A549 (cell line): ENCODE measurements around the gene DTHD1. TPM values are rescaled to one million over a fixed set of nuclear protein-coding genes. Genes with fewer than 3 reads are reported as not detected.
A peak's percentile ranks its signal among the peaks of the same experiment; 100 is the strongest.

ENCODE experiments used
- ATAC-seq, 2 experiments: fragments of 200-7000 bp in 1 of 2; fragments of >200 bp in 1 of 2; cut with Nextera tagmentation in 1 of 2; cut with Tn5 transposase in 1 of 2; 3 replicates each; pipeline versions ENCODE4 v1.8.0 to v1.9.1; 2018 to 2020; ENCODE audit warnings: mild to moderate bottlenecking in 1 of 2, moderate library complexity in 1 of 2
- CTCF ChIA-PET: fragments of 300-600 bp; sonication (Branson Sonifier 250); formaldehyde crosslinking; extraction: SDS; loops from one replicate; lab custom pipeline; 2021; ENCODE audit warnings: antibody characterized with exemption, inconsistent platforms; lab: Yijun Ruan, JAX
- POLR2A ChIA-PET: fragments of 350-600 bp; formaldehyde crosslinking; extraction: SDS; loops from one replicate; lab custom pipeline; 2021; ENCODE audit warnings: antibody characterized with exemption, inconsistent platforms; lab: Yijun Ruan, JAX
- DNase-seq, 2 experiments: peaks; one replicate each; pipeline versions ENCODE4 v3.0.0 to v3.0.0-alpha.2; 2011 to 2016; ENCODE audit warnings: low read depth in 1 of 2, low spot score in 1 of 2
- FAIRE-seq: peaks from 2 replicates; lab custom pipeline; 2011; peaks lifted over from hg19 to GRCh38; lab: Jason Lieb, UNC
- H3K27ac ChIP-seq, 2 experiments: fragments of >200 bp; sonication (Bioruptor Twin); formaldehyde crosslinking; 3 replicates each; pipeline ENCODE4 v1.5.1; 2016 to 2017
- H3K4me1 ChIP-seq: fragments of >200 bp; sonication (Bioruptor Twin); formaldehyde crosslinking; 3 replicates; pipeline ENCODE4 v1.6.1; 2016
- H3K4me2 ChIP-seq: fragments of >200 bp; sonication (Bioruptor Twin); formaldehyde crosslinking; 3 replicates; pipeline ENCODE4 v1.6.1; 2016
- H3K4me3 ChIP-seq: fragments of >200 bp; sonication (Bioruptor Twin); formaldehyde crosslinking; 3 replicates; pipeline ENCODE4 v1.5.1; 2016
- H3K9me3 ChIP-seq: fragments of >200 bp; sonication (Bioruptor Twin); formaldehyde crosslinking; 3 replicates; pipeline ENCODE4 v1.6.1; 2016
- ATOH8 ChIP-seq: fragments of 250-450 bp; sonication (Bioruptor Pico); IDR thresholded peaks from 2 replicates; pipeline ENCODE4 v1.5.0; 2020; ENCODE audit warnings: low read depth, mild to moderate bottlenecking, moderate library complexity
- CEBPB ChIP-seq, 2 experiments: fragments of >200 bp in 1 of 2; sonication (Bioruptor Twin) in 1 of 2; formaldehyde crosslinking in 1 of 2; IDR thresholded peaks; 2 replicates each; pipeline ENCODE4 v1.6.1; 2012 to 2016
- CHD2 ChIP-seq: fragments of 150-350 bp; IDR thresholded peaks from 2 replicates; pipeline ENCODE4 v1.6.1; 2014; ENCODE audit warnings: low read length; ENCODE audit not compliant: partially characterized antibody
- E2F6 ChIP-seq: IDR thresholded peaks from 2 replicates; pipeline ENCODE4 v1.6.1; 2012; ENCODE audit warnings: low read depth, borderline replicate concordance
- EHF ChIP-seq: fragments of 250-450 bp; sonication (Bioruptor Pico); IDR thresholded peaks from 2 replicates; pipeline ENCODE4 v1.5.0; 2020; ENCODE audit warnings: mild to moderate bottlenecking
- ELK1 ChIP-seq: fragments of 150-350 bp; IDR thresholded peaks from 2 replicates; pipeline ENCODE4 v1.6.1; 2014; ENCODE audit warnings: low read depth, mild to moderate bottlenecking, low read length
- GATA3 ChIP-seq: IDR thresholded peaks from 2 replicates; pipeline ENCODE4 v1.6.1; 2012; ENCODE audit warnings: borderline replicate concordance
- HEYL ChIP-seq: fragments of 250-450 bp; sonication (Bioruptor Pico); IDR thresholded peaks from 2 replicates; pipeline ENCODE4 v1.8.0; 2021; ENCODE audit warnings: mild to moderate bottlenecking, moderate library complexity
- KDM1A ChIP-seq: fragments of 200-600 bp; sonication (generic); IDR thresholded peaks from 2 replicates; pipeline ENCODE4 v1.6.1; 2016; ENCODE audit warnings: low read depth, mild to moderate bottlenecking
- KDM5A ChIP-seq: fragments of 200-600 bp; sonication (generic); IDR thresholded peaks from 2 replicates; pipeline ENCODE4 v1.6.1; 2016; ENCODE audit warnings: antibody characterized with exemption, mild to moderate bottlenecking
- MAFK ChIP-seq: fragments of 450-650 bp; IDR thresholded peaks from 2 replicates; pipeline ENCODE4 v1.6.1; 2014; ENCODE audit not compliant: partially characterized antibody
- MAZ ChIP-seq: fragments of 150-350 bp; IDR thresholded peaks from 2 replicates; pipeline ENCODE4 v1.6.1; 2014; ENCODE audit warnings: antibody characterized with exemption, low read depth, low read length, borderline replicate concordance
- NFE2L2 ChIP-seq: fragments of 150-350 bp; conservative IDR thresholded peaks from 2 replicates; pipeline ENCODE4 v1.6.1; 2014; ENCODE audit warnings: low read length
- NPAS2 ChIP-seq: fragments of 250-450 bp; sonication (Bioruptor Pico); IDR thresholded peaks from 2 replicates; pipeline ENCODE4 v1.8.0; 2022; ENCODE audit warnings: mild to moderate bottlenecking, moderate library complexity, borderline replicate concordance
- NR3C1 ChIP-seq: fragments of >200 bp; sonication (Bioruptor Twin); formaldehyde crosslinking; IDR thresholded peaks from 3 replicates; pipeline ENCODE4 v1.6.1; 2017
- PBX3 ChIP-seq: IDR thresholded peaks from 2 replicates; pipeline ENCODE4 v1.6.1; 2012
- POLR2A ChIP-seq: IDR thresholded peaks from 2 replicates; pipeline ENCODE4 v1.6.1; 2012; ENCODE audit warnings: mild to moderate bottlenecking, low read length
- RAD21 ChIP-seq, 2 experiments: fragments of >200 bp in 1 of 2; sonication (Bioruptor Twin) in 1 of 2; formaldehyde crosslinking in 1 of 2; IDR thresholded peaks in 1 of 2; conservative IDR thresholded peaks in 1 of 2; 2 replicates in 1 of 2; 3 replicates in 1 of 2; pipeline ENCODE4 v1.6.1; 2012 to 2018; ENCODE audit warnings: inconsistent platforms in 1 of 2
- RARB ChIP-seq: fragments of 250-450 bp; sonication (Bioruptor Pico); IDR thresholded peaks from 2 replicates; pipeline ENCODE4 v1.8.0; 2021; ENCODE audit warnings: mild to moderate bottlenecking, moderate library complexity
- RFX5 ChIP-seq: fragments of 450-650 bp; IDR thresholded peaks from 2 replicates; pipeline ENCODE4 v1.7.1; 2014; ENCODE audit warnings: antibody characterized with exemption, mild to moderate bottlenecking, moderate library complexity
- RNF2 ChIP-seq: fragments of 200-600 bp; sonication (generic); IDR thresholded peaks from 2 replicates; pipeline ENCODE4 v1.6.1; 2016; ENCODE audit warnings: low read depth, mild to moderate bottlenecking, antibody characterized with exemption, moderate library complexity, borderline replicate concordance
- WGBS: methylation state at CpG from one replicate; pipeline ENCODE4 v1.1.6; 2017; ENCODE audit errors: missing lambda C conversion rate; 5-methylcytosine and 5-hydroxymethylcytosine counted together
- polyA plus RNA-seq, 4 experiments: library from polyadenylated mRNA; depleted of rRNA in 3 of 4; stranded (reverse); fragments of >200 nt; fragmentation: RNase III in 1 of 4; extraction: RNeasy Plus Mini Kit Qiagen cat#74134 plus additional on column Dnase treatment in 1 of 4; gene quantifications; 2 replicates in 3 of 4; 3 replicates in 1 of 4; pipeline ENCODE4 v1.2.3, GENCODE V29; 2011 to 2017

Gene DTHD1
- polyA plus RNA-seq, 2 of the 4 experiments (the other 2 are of a cell fraction): not detected

GRCh38 chr4:36244257-36245082 lies 36.9 kb upstream of the DTHD1 start, which contains the start of gene ARAP2:
Gene ARAP2 (minus strand): TSS chr4:36244514. CDS start chr4:36229486, 15,028 bp downstream.
- ATAC-seq: peak; percentile 83 to 88
- ChIA-PET POLR2A (no interaction called here), CTCF (no interaction called here)
- Histone ChIP-seq H3K4me3 (peak within 1 kb of the TSS; percentile 42), H3K9me3 (no peaks in the 10 kb centered on the region), H3K4me1 (no peaks in the 10 kb centered on the region), H3K27ac (peak within 1 kb of the TSS; percentile 42 to 77; a peak in 4 of 6 replicates), H3K4me2 (peak within 1 kb of the TSS; percentile 88)
- TF ChIP-seq MAFK (peak; percentile 54), RNF2 (no peak)
- WGBS: 2% methylated on average over 16 of the region's 81 CpGs
- DNase-seq: peak; percentile 15
- FAIRE-seq: no peak

- ATAC-seq (no peak), FAIRE-seq (no peak), DNase-seq (no peak)
- TF ChIP-seq KDM1A (no peak), NFE2L2 (no peak), RARB (no peak), EHF (CRISPR knock-in tag) (no peak), POLR2A (no peak), CHD2 (no peak), KDM5A (no peak), RAD21 (conservative IDR thresholded peaks at IDR 0.05 in 1 of 2, IDR thresholded peaks at IDR 0.05 in 1 of 2) (no peak), NR3C1 (no peak), RNF2 (no peak), HEYL (no peak), MAZ (no peak), NPAS2 (CRISPR knock-in tag) (no peak), GATA3 (no peak), RFX5 (no peak), E2F6 (no peak)
- Histone ChIP-seq H3K4me2 (no peak overlapping the region), H3K4me3 (no peak overlapping the region), H3K9me3 (no peaks in the 10 kb centered on the region), H3K27ac (no peak overlapping the region), H3K4me1 (no peaks in the 10 kb centered on the region)
- CTCF ChIA-PET: no interaction called here
- POLR2A ChIA-PET: no interaction called here
- 5% methylated on average over 1 of the region's 1 CpG for WGBS
These were observed 31.8 kb upstream of the DTHD1 start for GRCh38 chr4:36249610-36250009.

GRCh38 chr4:36251983-36252382 lies 29.4 kb upstream of the DTHD1 start:
- whole genome bisulfite sequencing: 12% methylated on average over 2 of the region's 2 CpGs
- H3K9me3 ChIP-seq: no peaks in the 10 kb centered on the region
- H3K4me1 ChIP-seq: no peaks in the 10 kb centered on the region
- ATAC-seq (no peak), DNase-seq (no peak), FAIRE-seq (no peak)
- ChIA-PET CTCF (no interaction called here), POLR2A (no interaction called here)
- no peak overlapping the region for H3K4me3 ChIP-seq
- no peak overlapping the region for H3K27ac ChIP-seq
- TF ChIP-seq ELK1 (no peak), E2F6 (no peak), CEBPB (IDR thresholded peaks at IDR 0.05) (no peak), ATOH8 (CRISPR knock-in tag) (no peak), PBX3 (no peak)
- H3K4me2 ChIP-seq: no peak overlapping the region
